ENCODE measurements around the gene OR5T2. TPM values are rescaled to one million over a fixed set of nuclear protein-coding genes. Genes with fewer than 3 reads are reported as not detected.
"Not testable (repeated sequence)": the region's sequence is repeated elsewhere in the genome, so short reads cannot be mapped to it uniquely, and the experiment has no call there.

Gene OR5T2
- total RNA-seq: not detected

DNA sequence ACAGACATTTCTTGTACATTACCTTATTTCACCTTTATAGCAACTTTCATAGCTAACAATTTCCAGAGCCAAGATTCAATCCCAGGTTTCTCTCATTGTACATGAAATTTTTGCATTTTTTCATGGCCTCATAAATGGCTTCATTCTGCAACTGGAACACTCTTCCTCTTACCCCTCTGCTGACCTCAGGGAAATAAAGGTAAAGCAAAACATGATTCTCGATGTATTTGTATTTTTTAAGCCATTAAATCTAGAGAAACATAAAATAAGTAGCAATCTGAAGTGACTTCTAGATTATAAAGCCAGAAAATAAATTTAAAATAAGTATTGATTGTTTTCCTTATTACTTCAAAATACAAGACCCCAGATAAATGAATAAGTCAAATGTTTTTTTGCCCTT lies at the start of gene OR5T2:
OR5T2 (minus strand) TSS at position 101 of the 400 bp plus-strand sequence. CDS start 1,193 bp downstream, outside the sequence.
- Mint-ChIP-seq H3K4me1 (no peaks in the 10 kb centered on the region), H3K9me3 (peaks cover 6% of the 10 kb centered on the region), H3K27ac (no peak within 1 kb of the TSS), H3K36me3 (ENCODE audit: low read depth) (no peaks in the 10 kb centered on the region), H3K27me3 (no peaks in the 10 kb centered on the region), H3K4me3 (no peak within 1 kb of the TSS)
- ATAC-seq (replicated peaks): no peak

DNA sequence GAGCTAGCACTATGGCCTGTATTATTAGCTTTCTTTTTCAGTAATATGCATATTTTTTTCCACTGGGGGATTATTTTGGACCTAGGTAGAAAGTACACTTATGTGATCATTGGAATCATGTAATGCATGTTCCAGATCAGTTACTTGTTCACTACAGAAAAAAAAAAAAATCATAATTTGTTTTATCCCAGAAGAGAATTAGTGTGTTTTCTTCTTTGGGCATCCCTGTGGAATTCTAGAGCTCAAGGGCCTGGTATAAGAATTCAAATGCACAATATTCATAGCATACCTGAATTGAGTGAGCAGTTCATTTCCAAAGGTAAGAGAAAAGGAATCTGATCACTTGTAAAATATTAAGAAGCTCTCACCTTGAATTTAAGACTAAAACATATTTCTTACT lies 39.8 kb upstream of the OR5T2 start, which contains the start of gene OR5T1:
OR5T1 (plus strand) TSS at position 301 of the 400 bp plus-strand sequence. CDS start 1,485 bp downstream, outside the sequence.
- no peak for ATAC-seq (replicated peaks)
- Mint-ChIP-seq H3K9me3 (peaks cover 24% of the 10 kb centered on the region), H3K4me1 (no peaks in the 10 kb centered on the region), H3K27ac (no peak within 1 kb of the TSS), H3K4me3 (no peak within 1 kb of the TSS), H3K36me3 (ENCODE audit: low read depth) (no peaks in the 10 kb centered on the region), H3K27me3 (no peaks in the 10 kb centered on the region)

DNA sequence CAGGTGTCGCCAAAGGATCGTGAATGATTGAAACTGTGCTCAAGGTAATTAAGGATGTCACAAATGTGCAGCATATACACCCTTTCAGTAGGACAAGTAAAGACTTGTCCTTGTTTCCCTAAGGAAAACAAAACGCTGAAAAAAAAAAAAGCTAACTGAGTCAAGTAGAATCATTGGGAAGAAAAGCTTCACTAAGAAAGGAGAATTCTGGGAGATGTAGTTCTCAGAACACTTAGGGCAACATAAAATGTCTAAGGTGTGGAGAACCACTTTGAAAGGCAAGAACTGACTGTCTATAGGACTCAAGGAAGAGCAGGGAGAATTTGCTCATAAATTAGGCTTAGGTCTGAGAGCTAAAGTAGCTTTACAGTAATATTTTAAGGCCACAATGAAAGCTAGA lies 37.0 kb upstream of the OR5T2 start:
- peaks cover 26% of the 10 kb centered on the region for H3K9me3 Mint-ChIP-seq
- H3K27me3 Mint-ChIP-seq: no peaks in the 10 kb centered on the region
- no peak overlapping the region for H3K27ac Mint-ChIP-seq
- no peaks in the 10 kb centered on the region for H3K4me1 Mint-ChIP-seq
- ATAC-seq (replicated peaks): no peak
- no peaks in the 10 kb centered on the region for H3K36me3 Mint-ChIP-seq (ENCODE audit: low read depth)
- H3K4me3 Mint-ChIP-seq: no peak overlapping the region

DNA sequence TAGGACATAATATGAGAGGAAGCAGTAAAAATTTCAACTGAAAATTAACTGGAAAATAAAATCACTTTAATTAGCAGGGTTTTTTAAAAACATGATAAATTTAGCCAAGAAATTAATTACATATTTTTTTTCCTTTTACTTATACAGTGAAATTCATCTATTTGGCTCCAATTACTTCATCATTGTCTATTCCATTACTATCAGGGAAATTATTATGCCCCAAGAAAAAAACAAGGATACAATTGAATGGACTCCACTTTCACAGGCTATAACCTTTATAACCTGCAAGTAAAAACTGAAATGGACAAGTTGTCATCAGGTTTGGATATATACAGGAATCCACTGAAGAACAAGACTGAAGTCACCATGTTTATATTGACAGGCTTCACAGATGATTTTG lies 17.9 kb upstream of the OR5T2 start, which contains the start of gene OR5T3:
OR5T3 (plus strand) TSS at position 301 of the 400 bp plus-strand sequence; CDS start at position 301, 0 bp downstream.
- peaks cover 17% of the 10 kb centered on the region for H3K9me3 Mint-ChIP-seq
- H3K4me3 Mint-ChIP-seq: no peak within 1 kb of the TSS

DNA sequence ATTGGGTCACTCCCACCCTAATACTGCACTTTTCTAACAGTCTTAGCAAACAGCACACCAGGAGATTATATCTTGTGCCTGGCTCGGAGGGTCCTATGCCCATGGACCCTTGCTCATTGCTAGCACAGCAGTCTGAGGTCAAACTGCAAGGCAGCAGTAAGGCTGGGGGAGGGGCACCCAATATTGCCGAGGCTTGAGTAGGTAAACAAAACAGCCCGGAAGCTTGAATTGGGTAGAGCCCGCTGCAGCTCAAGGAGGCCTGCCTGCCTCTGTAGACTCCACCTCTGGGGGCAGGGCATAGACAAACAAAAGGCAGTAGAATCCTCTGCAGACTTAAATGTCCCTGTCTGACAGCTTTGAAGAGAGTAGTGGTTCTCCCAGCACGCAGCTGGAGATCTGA lies 14.3 kb downstream of the OR5T2 start:
- not testable (repeated sequence) for ATAC-seq (replicated peaks); H3K36me3 Mint-ChIP-seq (ENCODE audit: low read depth); H3K27me3 Mint-ChIP-seq; H3K27ac Mint-ChIP-seq; H3K4me3 Mint-ChIP-seq; H3K4me1 Mint-ChIP-seq
- H3K9me3 Mint-ChIP-seq: peaks cover 24% of the 10 kb centered on the region

More for the DNA sequence above, 17.9 kb upstream of the OR5T2 start, which contains the start of gene OR5T3:
- Mint-ChIP-seq H3K27ac (no peak within 1 kb of the TSS), H3K4me1 (no peaks in the 10 kb centered on the region), H3K36me3 (ENCODE audit: low read depth) (no peaks in the 10 kb centered on the region), H3K27me3 (no peaks in the 10 kb centered on the region)
- ATAC-seq (replicated peaks): no peak

DNA sequence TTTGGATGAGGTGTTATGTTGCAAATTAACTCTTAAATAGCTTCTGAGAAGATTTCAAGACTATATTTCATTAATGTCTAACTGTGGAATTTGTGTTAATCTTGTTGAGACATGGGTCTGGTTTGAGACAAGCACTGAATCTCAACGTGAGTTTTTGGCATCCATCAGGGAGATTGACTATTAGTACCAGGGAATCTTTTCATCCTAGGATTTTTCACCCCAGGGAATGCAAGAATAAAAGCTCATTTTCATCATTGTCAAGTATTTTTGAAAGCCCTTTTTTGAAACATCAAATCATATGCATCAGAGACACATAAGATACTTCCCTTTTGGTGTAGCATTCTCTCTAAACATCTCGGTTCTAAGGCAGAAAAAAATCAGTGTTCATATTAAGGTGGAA lies 19.5 kb downstream of the OR5T2 start:
- Mint-ChIP-seq H3K9me3 (peaks cover 22% of the 10 kb centered on the region), H3K4me1 (no peaks in the 10 kb centered on the region)

DNA sequence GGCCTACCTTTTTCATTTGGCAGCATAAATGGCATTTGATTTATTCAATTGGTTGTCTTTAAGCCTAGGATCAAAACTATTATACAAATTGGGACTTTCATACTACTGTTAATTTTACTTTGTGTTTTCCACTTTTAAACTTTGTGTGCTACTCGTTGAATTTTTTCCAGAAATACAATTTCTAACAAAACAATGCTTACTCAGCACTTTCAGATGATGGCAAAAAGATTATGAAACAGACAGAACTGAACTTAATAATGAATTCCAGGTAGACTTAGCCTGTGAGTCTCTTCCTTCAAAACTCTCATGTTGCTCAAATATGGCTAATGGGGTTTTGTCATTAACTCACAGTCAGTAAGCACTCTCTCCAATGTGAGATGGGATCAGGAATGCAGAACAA lies 26.3 kb downstream of the OR5T2 start:
- no peak for ATAC-seq (replicated peaks)
- H3K4me3 Mint-ChIP-seq: no peak overlapping the region
- no peaks in the 10 kb centered on the region for H3K4me1 Mint-ChIP-seq
- no peaks in the 10 kb centered on the region for H3K27me3 Mint-ChIP-seq
- no peak overlapping the region for H3K27ac Mint-ChIP-seq
- no peaks in the 10 kb centered on the region for H3K36me3 Mint-ChIP-seq (ENCODE audit: low read depth)
- peaks cover 12% of the 10 kb centered on the region for H3K9me3 Mint-ChIP-seq

More for the DNA sequence above, 19.5 kb downstream of the OR5T2 start:
- Mint-ChIP-seq H3K27ac (no peak overlapping the region), H3K4me3 (no peak overlapping the region), H3K36me3 (ENCODE audit: low read depth) (no peaks in the 10 kb centered on the region), H3K27me3 (no peaks in the 10 kb centered on the region)
- ATAC-seq (replicated peaks): no peak

DNA sequence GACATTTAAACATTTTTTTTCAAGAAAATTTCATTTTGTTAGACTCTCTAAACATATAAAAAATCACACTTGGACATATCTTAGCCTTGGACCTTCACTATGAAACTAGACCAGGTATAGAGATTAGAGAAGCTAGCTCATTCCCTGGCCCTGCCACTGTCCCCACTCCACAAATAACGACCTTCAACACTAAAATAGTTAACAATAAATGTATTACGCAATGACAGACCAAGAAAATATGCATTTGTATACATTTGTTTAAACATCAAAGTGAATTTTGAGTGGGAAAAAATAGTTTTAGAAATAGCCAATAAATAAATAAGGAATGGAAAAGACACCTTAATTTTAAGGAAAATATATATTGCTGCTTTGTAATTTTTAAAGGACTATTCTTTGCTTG lies 36.7 kb downstream of the OR5T2 start:
- H3K36me3 Mint-ChIP-seq (ENCODE audit: low read depth): no peaks in the 10 kb centered on the region
- H3K4me1 Mint-ChIP-seq: no peaks in the 10 kb centered on the region

DNA sequence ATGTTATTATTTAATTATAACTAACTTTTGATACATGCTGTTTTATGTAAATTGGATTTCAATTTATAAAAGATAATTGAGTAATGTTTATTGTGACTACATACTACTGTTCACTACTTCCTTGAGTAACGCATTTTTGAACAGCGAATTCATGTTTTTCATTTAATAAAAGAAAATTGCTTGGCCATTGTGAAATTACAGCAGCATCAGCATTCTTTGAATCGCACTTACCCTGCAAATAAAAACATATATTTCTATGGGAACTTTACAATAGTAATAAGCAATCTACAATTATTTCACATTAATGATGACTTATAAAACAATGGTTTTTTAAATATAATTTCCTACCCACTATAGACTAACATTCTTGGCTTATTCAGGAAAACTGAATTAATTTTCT lies 37.4 kb downstream of the OR5T2 start:
- Mint-ChIP-seq H3K9me3 (peaks cover 20% of the 10 kb centered on the region), H3K27me3 (no peaks in the 10 kb centered on the region), H3K27ac (no peak overlapping the region), H3K36me3 (ENCODE audit: low read depth) (no peaks in the 10 kb centered on the region), H3K4me3 (no peak overlapping the region), H3K4me1 (no peaks in the 10 kb centered on the region)
- ATAC-seq (replicated peaks): no peak

More for the DNA sequence above, 36.7 kb downstream of the OR5T2 start:
- no peak overlapping the region for H3K4me3 Mint-ChIP-seq
- no peak for ATAC-seq (replicated peaks)
- no peak overlapping the region for H3K27ac Mint-ChIP-seq
- H3K27me3 Mint-ChIP-seq: no peaks in the 10 kb centered on the region
- peaks cover 19% of the 10 kb centered on the region for H3K9me3 Mint-ChIP-seq

DNA sequence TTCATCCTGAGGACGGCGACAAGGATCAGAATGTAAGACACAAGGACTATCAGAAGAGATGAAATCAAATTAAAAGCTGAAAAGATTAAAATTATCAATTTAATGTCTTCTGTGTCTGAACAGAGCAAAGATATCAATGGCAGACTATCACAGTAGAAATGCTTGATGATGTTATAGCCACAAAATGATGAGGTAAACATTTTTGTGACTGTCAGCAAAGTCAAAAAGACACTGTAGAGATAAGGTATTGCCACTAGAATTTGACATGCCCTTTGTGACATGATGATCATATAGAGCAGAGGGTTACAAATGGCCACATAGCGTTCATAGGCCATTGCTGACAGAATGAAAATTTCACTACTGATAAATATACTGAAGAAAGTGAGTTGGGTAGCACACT lies 45.5 kb downstream of the OR5T2 start:
- Mint-ChIP-seq H3K27ac (no peak overlapping the region), H3K9me3 (peaks cover 23% of the 10 kb centered on the region), H3K27me3 (no peaks in the 10 kb centered on the region), H3K4me3 (no peak overlapping the region), H3K36me3 (ENCODE audit: low read depth) (no peaks in the 10 kb centered on the region), H3K4me1 (no peaks in the 10 kb centered on the region)
- ATAC-seq (replicated peaks): no peak

DNA sequence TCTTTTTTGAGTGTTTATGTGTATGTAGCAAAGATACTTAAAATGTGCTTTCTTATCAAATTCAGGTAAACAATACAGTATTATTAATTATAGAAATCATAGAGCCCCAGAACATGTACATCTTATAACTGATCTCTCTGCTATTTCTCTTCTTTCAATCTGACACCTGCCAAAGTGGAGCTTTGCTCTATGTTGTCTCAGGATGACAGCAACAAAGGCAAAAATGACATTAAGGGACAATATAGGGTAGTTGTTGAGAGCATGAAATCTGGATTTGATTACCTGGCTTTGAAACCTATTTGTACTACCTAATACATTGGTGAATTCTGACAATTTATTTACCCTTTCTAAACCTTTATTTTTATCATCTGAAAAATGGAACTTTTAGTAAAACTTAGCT lies 50.6 kb downstream of the OR5T2 start:
- ATAC-seq (replicated peaks): no peak
- Mint-ChIP-seq H3K36me3 (ENCODE audit: low read depth) (no peaks in the 10 kb centered on the region), H3K27ac (no peak overlapping the region), H3K4me1 (no peaks in the 10 kb centered on the region), H3K27me3 (no peaks in the 10 kb centered on the region), H3K4me3 (no peak overlapping the region), H3K9me3 (peaks cover 26% of the 10 kb centered on the region)

Other genes starting within 250 kb of the OR5T2 start
- gene OR5F1, start 239.6 kb downstream of the OR5T2 start, total RNA-seq: not detected
- not detected for gene OR5AS1, start 206.6 kb downstream of the OR5T2 start, total RNA-seq
- not detected for gene OR8I2, start 140.9 kb downstream of the OR5T2 start, total RNA-seq
- not detected for gene OR8H2, start 130.6 kb downstream of the OR5T2 start, total RNA-seq
- not detected for gene OR8H3, start 111.9 kb downstream of the OR5T2 start, total RNA-seq
- gene OR8J3, start 94.1 kb downstream of the OR5T2 start, total RNA-seq: not detected
- not detected for gene OR8K5, start 73.9 kb downstream of the OR5T2 start, total RNA-seq
- not detected for gene OR5J2, start 57.6 kb downstream of the OR5T2 start, total RNA-seq
- not detected for gene OR5T3, start 18.0 kb upstream of the OR5T2 start, total RNA-seq
- gene OR5T1, start 39.9 kb upstream of the OR5T2 start, total RNA-seq: not detected
- gene OR8H1, start 58.0 kb upstream of the OR5T2 start, total RNA-seq: not detected
- not detected for gene OR8K3, start 80.9 kb upstream of the OR5T2 start, total RNA-seq
- gene OR8K1, start 111.8 kb upstream of the OR5T2 start, total RNA-seq: not detected
- gene OR8J1, start 120.0 kb upstream of the OR5T2 start, total RNA-seq: not detected
- not detected for gene OR8U1, start 141.4 kb upstream of the OR5T2 start, total RNA-seq
- gene OR5AL1, start 178.4 kb upstream of the OR5T2 start, total RNA-seq: not detected
- gene OR5M3, start 239.1 kb upstream of the OR5T2 start, total RNA-seq: not detected